Mesenchymal stem cell (in vitro differentiated cells and primary cell): Measurements from ENCODE around the gene BEGAIN.

Experiments used
- DNase-seq: peaks from one replicate; pipeline ENCODE4 v3.0.0-alpha.2; 2013
- H2AFZ ChIP-seq: one replicate; pipeline ENCODE4 v1.6.1; 2013; ENCODE audit warnings: low read depth, mild to moderate bottlenecking, control low read depth, inconsistent platforms, low read length, moderate library complexity
- H2AK5ac ChIP-seq: 2 replicates; pipeline ENCODE4 v1.6.1; 2013; ENCODE audit warnings: low read length, moderate library complexity, mild to moderate bottlenecking, inconsistent platforms; ENCODE audit not compliant: severe bottlenecking
- H2BK120ac ChIP-seq: one replicate; pipeline ENCODE4 v1.6.1; 2013; ENCODE audit warnings: low read depth, mild to moderate bottlenecking, inconsistent platforms, low read length, moderate library complexity
- H2BK12ac ChIP-seq, 2 experiments: one replicate each; pipeline ENCODE4 v1.6.1; 2013; ENCODE audit warnings: inconsistent platforms in 2 of 2, low read length in 2 of 2, mild to moderate bottlenecking in 2 of 2, moderate library complexity in 2 of 2, control low read depth in 1 of 2
- H2BK15ac ChIP-seq: one replicate; pipeline ENCODE4 v1.6.1; 2013; ENCODE audit warnings: mild to moderate bottlenecking, low read depth, inconsistent platforms; ENCODE audit not compliant: poor library complexity, severe bottlenecking
- H2BK5ac ChIP-seq: 2 replicates; pipeline ENCODE4 v1.6.1; 2013; ENCODE audit warnings: low read depth, mild to moderate bottlenecking, low read length, control low read depth, inconsistent platforms; ENCODE audit not compliant: poor library complexity, severe bottlenecking
- H3K14ac ChIP-seq, 2 experiments: one replicate each; pipeline ENCODE4 v1.6.1; 2013; ENCODE audit warnings: inconsistent platforms in 2 of 2, low read length in 2 of 2, control low read depth in 1 of 2, mild to moderate bottlenecking in 1 of 2, moderate library complexity in 1 of 2
- H3K18ac ChIP-seq, 2 experiments: one replicate each; pipeline ENCODE4 v1.6.1; 2013; ENCODE audit warnings: inconsistent platforms in 2 of 2, low read length in 2 of 2, control low read depth in 1 of 2, low read depth in 1 of 2, mild to moderate bottlenecking in 1 of 2
- H3K23ac ChIP-seq, 2 experiments: one replicate each; pipeline ENCODE4 v1.6.1; 2013; ENCODE audit warnings: inconsistent platforms in 2 of 2, low read length in 2 of 2, mild to moderate bottlenecking in 2 of 2, moderate library complexity in 2 of 2, control low read depth in 1 of 2
- H3K27ac ChIP-seq: 2 replicates; pipeline ENCODE4 v1.5.1; 2013; ENCODE audit warnings: mild to moderate bottlenecking, moderate library complexity, low read length, control low read depth, inconsistent platforms; ENCODE audit not compliant: poor library complexity, severe bottlenecking
- H3K27me3 ChIP-seq, 2 experiments: 2 replicates each; pipeline versions ENCODE4 v1.6.1 to v1.7.0; 2013; ENCODE audit warnings: low read length in 2 of 2, mild to moderate bottlenecking in 2 of 2, moderate library complexity in 2 of 2, control low read depth in 1 of 2, inconsistent platforms in 1 of 2; ENCODE audit not compliant: control insufficient read depth in 1 of 2, insufficient read depth in 1 of 2
- H3K36me3 ChIP-seq, 2 experiments: 2 replicates each; pipeline versions ENCODE4 v1.6.1 to v1.7.0; 2013; ENCODE audit warnings: low read length in 2 of 2, control low read depth in 1 of 2, inconsistent platforms in 1 of 2, low read depth in 1 of 2, mild to moderate bottlenecking in 1 of 2; ENCODE audit not compliant: insufficient read depth in 2 of 2, control insufficient read depth in 1 of 2
- H3K4ac ChIP-seq, 2 experiments: one replicate each; pipeline ENCODE4 v1.6.1; 2013; ENCODE audit warnings: inconsistent platforms in 2 of 2, low read length in 2 of 2, mild to moderate bottlenecking in 2 of 2, moderate library complexity in 2 of 2, control low read depth in 1 of 2, low read depth in 1 of 2
- H3K4me1 ChIP-seq: 2 replicates; pipeline ENCODE4 v1.6.1; 2013; ENCODE audit warnings: low read depth, low read length, control low read depth; ENCODE audit not compliant: control insufficient read depth, insufficient read depth
- H3K4me2 ChIP-seq: 2 replicates; pipeline ENCODE4 v1.6.1; 2013; ENCODE audit warnings: low read length, mild to moderate bottlenecking, inconsistent platforms; ENCODE audit not compliant: poor library complexity, severe bottlenecking
- H3K4me3 ChIP-seq, 2 experiments: 2 replicates each; pipeline versions ENCODE4 v1.5.1 to v1.7.0; 2013; ENCODE audit warnings: low read length in 2 of 2, mild to moderate bottlenecking in 2 of 2, control low read depth in 1 of 2, low read depth in 1 of 2; ENCODE audit not compliant: insufficient read depth in 1 of 2
- H3K79me1 ChIP-seq: replicated peaks from 2 replicates; pipeline ENCODE4 v1.6.1; 2013; ENCODE audit warnings: mild to moderate bottlenecking, control low read depth, low read length, inconsistent platforms; ENCODE audit not compliant: poor library complexity, severe bottlenecking
- H3K9ac ChIP-seq: 2 replicates; pipeline ENCODE4 v1.7.0; 2013; ENCODE audit warnings: mild to moderate bottlenecking, low read length, moderate library complexity
- H3K9me3 ChIP-seq: 2 replicates; pipeline ENCODE4 v1.7.0; 2013; ENCODE audit warnings: mild to moderate bottlenecking, low read length; ENCODE audit not compliant: control insufficient read depth
- H4K8ac ChIP-seq: one replicate; pipeline ENCODE4 v1.6.1; 2013; ENCODE audit warnings: inconsistent platforms, mild to moderate bottlenecking, low read length, moderate library complexity
- H4K91ac ChIP-seq: one replicate; pipeline ENCODE4 v1.6.1; 2013; ENCODE audit warnings: mild to moderate bottlenecking, low read length, inconsistent platforms
- WGBS: methylation state at CpG from one replicate; pipeline ENCODE4 v1.1.7; 2013; ENCODE audit warnings: mixed read lengths; 5-methylcytosine and 5-hydroxymethylcytosine counted together

The BEGAIN gene

DNA sequence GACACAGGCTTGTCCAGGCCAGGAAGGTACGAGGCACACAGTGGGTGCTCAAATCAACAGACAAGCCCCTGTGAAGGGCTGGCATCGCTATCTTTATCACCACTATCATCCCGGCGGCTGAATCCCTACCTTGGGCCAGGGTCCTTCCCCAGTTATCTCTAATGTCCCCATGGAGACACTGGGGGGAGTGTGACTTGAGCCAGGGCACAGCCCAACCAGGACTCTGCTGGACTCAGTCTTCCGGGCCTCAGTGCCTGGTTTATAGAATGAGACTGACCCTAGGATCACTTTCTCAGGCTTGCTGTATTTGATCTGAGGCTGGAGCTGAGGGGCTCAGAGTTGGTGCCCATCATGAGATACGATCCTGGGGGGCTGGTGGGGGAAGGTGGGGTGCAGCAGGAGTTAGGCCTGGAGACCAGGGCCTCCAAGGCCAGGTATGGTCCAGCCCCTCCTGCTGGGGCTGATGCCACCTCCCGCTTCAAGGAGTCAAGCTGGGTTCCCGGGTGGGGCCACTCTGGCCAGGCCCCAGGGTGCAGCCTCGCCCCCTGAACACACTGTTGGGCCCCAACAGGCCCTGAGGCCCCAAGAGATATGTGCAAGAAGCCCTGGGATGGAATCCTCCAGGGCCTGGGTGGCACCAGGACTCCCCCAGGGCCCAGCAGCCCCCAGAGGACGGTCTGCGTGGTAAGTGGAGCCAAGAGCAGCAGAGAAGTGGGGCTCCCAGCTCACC, 11.8 kb downstream of the BEGAIN start:
- H3K4me1 ChIP-seq, result peaks cover 2% of the 10 kb centered on the region
- no peak overlapping the region for H4K8ac ChIP-seq
- H3K36me3 ChIP-seq, result no peaks in the 10 kb centered on the region
- 81% methylated on average over 11 of the region's 11 CpGs for WGBS
- H3K4ac ChIP-seq, result no peak overlapping the region
- no peak overlapping the region for H2BK15ac ChIP-seq
- no peaks in the 10 kb centered on the region for H3K79me1 ChIP-seq
- no peak overlapping the region for H3K4me2 ChIP-seq
- no peak overlapping the region for H2BK120ac ChIP-seq
- no peak overlapping the region for H3K27ac ChIP-seq
- no peak overlapping the region for H3K18ac ChIP-seq
- peaks cover 24 to 53% of the 10 kb centered on the region in 2 experiments for H3K27me3 ChIP-seq
- no peak overlapping the region for H3K4me3 ChIP-seq
- H3K23ac ChIP-seq, result no peak overlapping the region
- H4K91ac ChIP-seq, result no peak overlapping the region
- no peak overlapping the region for H3K14ac ChIP-seq
- no peak overlapping the region for H3K9ac ChIP-seq
- H3K9me3 ChIP-seq, result peaks cover 3% of the 10 kb centered on the region
- H2AFZ ChIP-seq, result no peak overlapping the region
- no peak overlapping the region for H2AK5ac ChIP-seq
- H2BK5ac ChIP-seq, result no peak overlapping the region
- DNase-seq, result no peak
- no peak overlapping the region for H2BK12ac ChIP-seq

DNA sequence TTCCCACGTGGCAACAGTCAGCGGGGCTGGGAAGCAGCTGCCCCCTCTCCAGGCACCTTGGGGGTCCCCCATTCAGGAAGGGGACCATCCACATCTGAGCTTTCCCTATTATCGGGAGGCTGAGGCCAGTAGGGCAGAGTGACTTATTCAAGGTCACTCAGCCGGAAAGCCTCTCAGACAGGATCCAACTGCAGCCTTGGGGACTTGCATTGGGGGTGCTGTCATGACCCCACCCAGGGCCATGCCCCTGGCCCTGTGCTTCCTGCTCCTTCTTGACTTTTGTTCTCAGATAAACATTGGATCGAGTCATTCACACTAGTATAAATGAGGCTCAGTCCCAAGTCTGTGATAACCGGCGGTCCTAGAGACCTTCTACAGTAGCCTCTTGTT, 12.6 kb downstream of the BEGAIN start:
- DNase-seq, result no peak
- H3K9ac ChIP-seq, result no peak overlapping the region
- no peak overlapping the region for H4K91ac ChIP-seq
- H2BK15ac ChIP-seq, result no peak overlapping the region
- H4K8ac ChIP-seq, result no peak overlapping the region
- no peak overlapping the region for H2AFZ ChIP-seq
- H2BK12ac ChIP-seq, result no peak overlapping the region
- H3K4me1 ChIP-seq, result peaks cover 4% of the 10 kb centered on the region
- no peak overlapping the region for H2BK120ac ChIP-seq
- H3K27me3 ChIP-seq, result peaks cover 26 to 61% of the 10 kb centered on the region in 2 experiments
- H3K23ac ChIP-seq, result no peak overlapping the region
- H3K9me3 ChIP-seq, result peaks cover 3% of the 10 kb centered on the region
- H3K18ac ChIP-seq, result no peak overlapping the region
- H3K27ac ChIP-seq, result no peak overlapping the region
- H3K4ac ChIP-seq, result no peak overlapping the region
- H2AK5ac ChIP-seq, result no peak overlapping the region
- 83% methylated on average over 7 of the region's 7 CpGs for WGBS
- no peaks in the 10 kb centered on the region for H3K79me1 ChIP-seq
- no peak overlapping the region for H2BK5ac ChIP-seq
- no peak overlapping the region for H3K4me3 ChIP-seq
- H3K36me3 ChIP-seq, result no peaks in the 10 kb centered on the region
- H3K4me2 ChIP-seq, result no peak overlapping the region
- no peak overlapping the region for H3K14ac ChIP-seq

DNA sequence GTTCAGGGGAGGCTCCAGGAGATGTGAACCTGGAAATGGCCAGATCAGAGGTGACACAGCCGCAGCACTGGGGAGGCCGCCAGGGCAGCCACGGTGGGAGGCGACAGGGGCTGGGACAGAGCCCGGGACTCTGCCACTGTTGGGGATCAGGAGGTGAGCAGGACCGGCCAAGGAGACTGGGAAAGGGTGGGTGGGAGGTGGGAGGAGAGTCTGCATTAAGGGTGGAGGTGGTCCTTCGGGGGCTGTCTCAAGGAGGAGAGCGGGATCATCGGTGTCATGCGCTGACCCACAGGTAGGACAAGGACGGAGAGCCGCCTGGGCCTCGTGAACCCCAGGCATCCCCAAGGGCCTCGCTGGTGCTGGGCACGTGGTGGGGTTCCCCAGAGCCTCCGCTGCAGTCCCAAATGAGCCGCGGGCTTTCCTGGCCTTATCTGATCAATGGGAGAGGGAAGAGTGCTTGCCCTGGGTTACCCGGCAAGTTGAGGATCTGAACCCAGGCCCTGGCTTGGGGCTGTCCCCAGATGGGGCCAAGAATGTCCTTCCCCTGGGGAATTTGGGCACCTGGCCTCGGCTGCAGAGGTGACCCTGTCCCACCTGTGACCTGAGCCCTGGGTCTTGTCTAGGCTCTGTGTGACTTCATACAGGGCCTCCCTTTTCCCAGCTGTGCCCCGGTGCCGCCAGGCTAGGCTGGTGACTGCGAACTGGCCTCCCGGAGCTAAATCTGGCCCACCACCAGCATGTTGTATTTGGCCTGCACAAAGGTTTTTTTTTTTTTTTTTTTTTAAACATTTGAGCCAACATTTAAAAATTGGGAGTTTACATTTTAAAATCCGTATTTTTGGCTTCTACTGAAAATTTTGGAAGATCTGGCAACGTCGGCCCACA, 13.2 kb downstream of the BEGAIN start:
- Histone ChIP-seq H2BK12ac (no peak overlapping the region), H3K9me3 (peaks cover 3% of the 10 kb centered on the region), H3K27ac (no peak overlapping the region), H3K27me3 (peaks cover 32 to 68% of the 10 kb centered on the region in 2 experiments), H2BK120ac (no peak overlapping the region), H2AK5ac (no peak overlapping the region), H4K8ac (no peak overlapping the region), H2AFZ (no peak overlapping the region), H3K4me2 (no peak overlapping the region), H3K4ac (no peak overlapping the region), H4K91ac (no peak overlapping the region), H3K4me1 (peaks cover 9% of the 10 kb centered on the region), H3K23ac (no peak overlapping the region), H2BK5ac (no peak overlapping the region), H3K4me3 (no peak overlapping the region), H3K36me3 (no peaks in the 10 kb centered on the region), H3K14ac (no peak overlapping the region), H2BK15ac (no peak overlapping the region), H3K18ac (no peak overlapping the region), H3K9ac (no peak overlapping the region), H3K79me1 (no peaks in the 10 kb centered on the region)
- whole genome bisulfite sequencing, result 88% methylated on average over 26 of the region's 27 CpGs
- DNase-seq, result no peak

DNA sequence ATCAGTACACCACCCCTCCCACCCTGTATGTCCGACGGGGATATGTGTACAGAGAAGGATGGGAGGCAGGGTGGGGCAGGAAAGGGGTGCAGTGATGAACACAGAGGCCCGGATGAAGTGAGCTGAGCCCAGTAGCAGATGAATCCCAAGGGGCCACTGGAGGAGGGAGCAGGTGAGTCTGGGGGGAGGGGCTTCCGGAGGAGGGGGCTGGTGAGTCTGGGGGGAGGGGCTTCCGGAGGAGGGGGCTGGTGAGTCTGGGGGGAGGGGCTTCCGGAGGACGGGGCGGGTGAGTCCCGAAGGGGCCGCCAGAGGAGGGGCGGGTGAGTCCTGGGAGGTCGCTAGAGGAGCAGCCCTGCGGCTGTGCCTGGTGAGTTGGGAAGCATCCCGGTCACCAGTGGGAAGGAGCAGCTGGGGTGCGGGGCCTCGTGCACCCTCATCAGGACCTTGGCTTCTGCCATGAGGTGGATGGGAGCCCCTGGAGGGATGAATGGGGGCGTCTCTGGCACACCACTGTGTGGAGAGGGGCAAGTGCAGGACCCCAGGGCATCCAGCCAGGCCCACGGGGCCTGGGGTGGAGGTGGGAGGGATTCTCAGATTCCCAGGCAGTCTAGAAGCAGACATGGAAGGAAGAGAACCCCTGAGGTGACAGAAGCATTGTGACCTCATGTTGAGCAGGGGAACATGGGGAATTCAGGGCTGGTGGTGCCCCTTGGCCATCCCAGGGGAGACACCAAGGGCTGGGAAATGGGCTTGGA, 14.0 kb downstream of the BEGAIN start:
- DNase-seq, result no peak
- Histone ChIP-seq H3K4me2 (no peak overlapping the region), H3K4ac (no peak overlapping the region), H3K23ac (no peak overlapping the region), H3K27ac (no peak overlapping the region), H3K4me1 (peaks cover 9% of the 10 kb centered on the region), H2AK5ac (no peak overlapping the region), H2BK12ac (no peak overlapping the region), H3K18ac (no peak overlapping the region), H3K36me3 (no peaks in the 10 kb centered on the region), H3K27me3 (peaks cover 32 to 74% of the 10 kb centered on the region in 2 experiments), H2BK5ac (no peak overlapping the region), H3K4me3 (no peak overlapping the region), H2BK120ac (no peak overlapping the region), H3K79me1 (no peaks in the 10 kb centered on the region), H2BK15ac (no peak overlapping the region), H3K14ac (no peak overlapping the region), H2AFZ (no peak overlapping the region), H3K9ac (no peak overlapping the region), H4K8ac (no peak overlapping the region), H4K91ac (no peak overlapping the region), H3K9me3 (no peaks in the 10 kb centered on the region)
- 20% methylated on average over 18 of the region's 18 CpGs for WGBS
